Kidney epithelial cell (primary cell): ENCODE results near the gene RAD50. TPM values are rescaled to one million over a fixed set of nuclear protein-coding genes. Genes with fewer than 3 reads are reported as not detected.
"Not testable (repeated sequence)": the region's sequence is repeated elsewhere in the genome, so short reads cannot be mapped to it uniquely, and the experiment has no call there.

ENCODE experiments used
- DNase-seq: peaks from one replicate; pipeline ENCODE4 v3.0.0-alpha.2; 2010; ENCODE audit warnings: low read depth
- H3K27me3 ChIP-seq: 2 replicates; pipeline ENCODE4 v1.6.0; 2011; ENCODE audit warnings: low read length; ENCODE audit not compliant: control insufficient read depth, insufficient read depth
- H3K36me3 ChIP-seq: 2 replicates; pipeline ENCODE4 v1.5.1; 2011; ENCODE audit warnings: low read length; ENCODE audit not compliant: control insufficient read depth, insufficient read depth
- H3K4me3 ChIP-seq: 2 replicates; pipeline ENCODE4 v1.5.1; 2011; ENCODE audit warnings: low read depth, mild to moderate bottlenecking, control low read depth, low read length
- CTCF ChIP-seq: IDR thresholded peaks from 2 replicates; pipeline ENCODE4 v1.5.1; 2011; ENCODE audit warnings: mild to moderate bottlenecking, moderate library complexity, low read length, control low read depth, inconsistent platforms; ENCODE audit not compliant: insufficient read depth, poor library complexity, severe bottlenecking
- total RNA-seq: library from RNA; depleted of rRNA; stranded (reverse); fragments of >200 nt; gene quantifications from 2 replicates; pipeline ENCODE4 v1.2.3, GENCODE V29; 2015

RAD50 gene
- total RNA-seq, 1 donor from 2014 or later, result 35.1 TPM

DNA sequence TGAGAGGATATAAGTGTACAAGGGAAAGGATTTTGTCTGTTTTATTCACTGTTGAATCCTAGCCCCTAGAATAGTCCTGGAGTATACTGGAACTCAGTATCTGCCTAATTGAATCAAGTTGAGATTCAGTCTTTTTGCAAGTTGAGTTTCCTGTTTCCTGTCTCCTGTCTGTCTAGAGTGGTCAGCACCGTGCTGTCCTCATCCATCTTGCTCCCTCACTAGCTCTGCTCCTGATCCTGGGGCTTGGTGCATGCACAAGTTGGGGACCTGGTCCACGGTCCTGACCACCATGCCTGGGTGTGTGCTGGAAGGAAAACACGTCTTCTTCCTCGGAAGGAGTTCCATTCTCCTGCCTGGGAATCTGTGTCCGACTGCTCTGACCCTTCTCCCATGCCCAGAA, 16.6 kb upstream of the RAD50 start:
- no peak for DNase-seq
- Histone ChIP-seq H3K27me3 (peaks cover 2% of the 10 kb centered on the region), H3K36me3 (no peaks in the 10 kb centered on the region), H3K4me3 (no peak overlapping the region)
- TF ChIP-seq CTCF, result no peak

DNA sequence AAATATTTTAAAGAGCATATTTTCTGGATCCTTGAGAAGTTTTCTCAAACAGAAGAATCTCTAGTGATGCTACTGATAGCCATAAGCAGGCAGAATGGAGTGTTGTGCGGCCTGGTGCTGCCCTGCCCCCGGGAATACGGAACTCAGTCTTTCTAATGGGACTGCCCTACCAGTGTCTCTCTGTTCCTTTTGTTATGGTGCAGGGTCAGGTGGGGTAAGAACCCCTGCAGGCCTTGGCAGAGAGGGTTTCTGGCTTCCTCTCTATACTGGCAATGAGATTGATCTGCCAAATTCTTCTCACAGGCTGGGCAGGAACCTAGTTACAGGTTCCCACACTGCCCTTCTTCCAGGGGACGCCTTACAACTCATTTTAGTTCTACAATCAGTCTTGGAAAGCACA, 16.0 kb upstream of the RAD50 start:
- peaks cover 2% of the 10 kb centered on the region for H3K27me3 ChIP-seq
- no peak for TF ChIP-seq CTCF
- no peak overlapping the region for H3K4me3 ChIP-seq
- no peak for DNase-seq
- H3K36me3 ChIP-seq, result no peaks in the 10 kb centered on the region

DNA sequence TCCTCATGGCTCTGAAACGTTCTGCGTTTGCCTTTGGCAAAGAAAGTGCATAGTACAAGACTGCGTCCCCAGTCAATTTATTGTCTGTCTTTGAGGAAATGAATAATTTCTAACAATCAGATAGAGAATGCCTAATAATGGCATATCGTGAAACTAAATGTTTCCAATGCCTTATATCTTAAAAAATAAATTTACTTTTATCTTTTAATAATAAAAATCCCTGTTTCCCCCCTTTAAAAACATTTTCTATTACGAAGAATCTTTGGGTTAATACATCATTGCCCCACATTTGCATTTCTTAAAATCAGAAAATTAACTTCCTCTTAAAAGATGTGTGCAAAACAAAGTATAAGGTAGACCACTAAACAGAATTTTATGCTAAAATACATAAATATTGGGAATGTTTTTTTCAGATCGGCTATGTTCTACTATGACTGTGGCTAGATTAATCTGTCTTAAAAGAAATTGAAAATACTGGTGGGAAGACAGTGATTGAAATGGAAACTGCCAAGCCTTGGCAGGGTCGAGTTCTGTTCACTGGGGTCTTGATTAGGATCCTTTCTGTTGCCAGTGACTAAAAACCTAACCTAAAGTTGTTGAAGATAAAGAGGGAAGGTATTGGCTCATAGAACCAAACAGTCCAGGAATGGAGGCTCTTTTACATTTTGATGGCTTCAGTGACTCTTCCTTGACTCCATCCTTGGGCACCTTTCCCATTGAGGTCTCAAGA, 13.1 kb upstream of the RAD50 start, which contains the start of gene IL5:
IL5 (minus strand) TSS at position 51 of the 730 bp plus-strand sequence; CDS start at position 7, 44 bp downstream.
- H3K36me3 ChIP-seq, result no peaks in the 10 kb centered on the region
- H3K27me3 ChIP-seq, result no peaks in the 10 kb centered on the region
- no peak for DNase-seq
- TF ChIP-seq CTCF, result no peak
- H3K4me3 ChIP-seq, result no peak within 1 kb of the TSS

DNA sequence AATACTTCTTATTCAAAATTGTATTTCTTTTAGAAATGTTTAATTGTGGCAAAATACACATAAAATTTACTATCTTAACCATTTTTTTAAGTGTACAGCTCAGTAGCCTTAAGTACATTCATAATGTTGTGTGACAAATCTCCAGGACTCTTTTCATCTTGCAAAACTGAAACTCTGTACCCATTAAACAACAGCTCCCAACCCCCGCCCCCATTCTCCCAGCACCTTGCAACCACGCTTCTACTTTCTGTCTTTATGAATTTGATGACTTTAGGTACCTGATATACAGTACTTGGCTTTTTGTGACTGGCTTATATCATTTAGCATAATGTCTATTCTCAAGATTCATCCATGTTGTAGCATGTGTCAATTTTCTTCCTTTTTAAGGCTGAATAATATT, 10.7 kb upstream of the RAD50 start:
- no peak for TF ChIP-seq CTCF
- no peaks in the 10 kb centered on the region for H3K27me3 ChIP-seq
- H3K4me3 ChIP-seq, result no peak overlapping the region
- no peak for DNase-seq
- no peaks in the 10 kb centered on the region for H3K36me3 ChIP-seq

DNA sequence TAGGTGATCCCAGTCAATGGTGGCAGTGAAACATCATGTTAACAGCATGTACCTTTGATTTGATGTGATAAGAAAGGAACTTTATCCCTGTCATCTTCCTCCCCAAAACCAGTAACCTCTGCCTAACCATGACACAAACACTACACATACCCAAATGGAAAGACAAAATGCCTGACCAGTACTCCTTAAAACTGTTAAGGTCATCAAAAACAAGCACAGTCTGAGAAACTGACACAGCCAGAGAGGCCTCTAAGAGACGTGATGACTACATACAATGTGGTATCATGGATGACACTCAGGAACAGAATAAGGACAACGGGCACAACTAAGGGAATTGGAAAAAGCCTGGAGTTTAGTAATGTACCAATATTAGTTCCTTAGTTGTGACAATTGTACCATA, 9.5 kb upstream of the RAD50 start:
- no peak for TF ChIP-seq CTCF
- H3K27me3 ChIP-seq, result no peaks in the 10 kb centered on the region
- H3K36me3 ChIP-seq, result no peaks in the 10 kb centered on the region
- H3K4me3 ChIP-seq, result no peak overlapping the region
- DNase-seq, result no peak

DNA sequence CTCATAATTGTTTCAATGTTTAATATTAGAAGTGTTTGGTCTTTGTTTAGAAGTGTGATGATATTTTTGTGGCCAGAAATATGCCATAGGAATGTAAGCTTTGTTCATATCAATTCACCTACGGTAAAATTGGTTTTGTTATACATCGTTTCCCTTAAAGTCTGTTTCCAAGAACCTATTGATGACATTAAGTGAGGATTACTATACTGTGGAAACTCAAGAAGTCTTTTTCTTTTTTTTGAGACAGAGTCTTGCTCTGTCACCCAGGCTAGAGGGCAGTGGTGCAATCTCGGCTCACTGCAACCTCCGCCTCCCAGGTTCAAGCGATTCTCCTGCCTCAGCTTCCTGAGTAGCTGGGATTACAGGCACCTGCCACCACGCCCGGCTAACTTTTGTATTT, 7.9 kb upstream of the RAD50 start:
- H3K4me3 ChIP-seq, H3K36me3 ChIP-seq, DNase-seq, H3K27me3 ChIP-seq: not testable (repeated sequence)
